Left ventricle myocardium inferior (tissue), 1 donor: ENCODE data around the gene PDIA6. TPM values are rescaled to one million over a fixed set of nuclear protein-coding genes. Genes with fewer than 3 reads are reported as not detected.
"Not testable (repeated sequence)": the region's sequence is repeated elsewhere in the genome, so short reads cannot be mapped to it uniquely, and the experiment has no call there.

Source experiments
- DNase-seq: peaks from one replicate; pipeline ENCODE4 v3.0.0-alpha.2; 2020
- H3K27ac ChIP-seq: fragments of 200-600 bp; replicated peaks from 2 replicates; pipeline ENCODE4 v1.8.0; 2021
- H3K27me3 ChIP-seq: fragments of 200-600 bp; 2 replicates; pipeline ENCODE4 v1.8.0; 2021; ENCODE audit warnings: low read depth
- H3K36me3 ChIP-seq: fragments of 200-600 bp; 2 replicates; pipeline ENCODE4 v1.8.0; 2021
- H3K4me1 ChIP-seq: fragments of 200-600 bp; 2 replicates; pipeline ENCODE4 v1.8.0; 2021
- H3K4me3 ChIP-seq: fragments of 200-600 bp; 2 replicates; pipeline ENCODE4 v1.8.0; 2021; ENCODE audit warnings: mild to moderate bottlenecking, moderate library complexity
- H3K9me3 ChIP-seq: fragments of 200-600 bp; replicated peaks from 2 replicates; pipeline ENCODE4 v1.8.0; 2021
- CTCF ChIP-seq: fragments of 200-600 bp; IDR thresholded peaks from 2 replicates; pipeline ENCODE4 v1.8.0; 2021; ENCODE audit warnings: antibody characterized with exemption, mild to moderate bottlenecking, borderline replicate concordance
- intact Hi-C: fragments of 100-400 bp; cut with micrococcal nuclease; formaldehyde crosslinking; loops from one replicate; pipeline ENCODE4 v1.11.0; 2022
- total RNA-seq: library from RNA; stranded (reverse); fragmentation: NEBNext Ultra II Directional; extraction: Animal tissue kit (Norgen Biotek cat#: 25700); gene quantifications from one replicate; pipeline ENCODE4 v1.2.1, GENCODE V29; 2021
- donor health status: DM: no; HTN: yes; CAD: no; lungs with severe emphysema.

PDIA6 gene
- total RNA-seq, 1 donor from 2014 or later: 107 TPM

- intact Hi-C loops: no loop called here
- no peaks in the 10 kb centered on the region for H3K27me3 ChIP-seq
- H3K4me3 ChIP-seq: no peak overlapping the region
- no peaks in the 10 kb centered on the region for H3K36me3 ChIP-seq
- H3K9me3 ChIP-seq: no peaks in the 10 kb centered on the region
- no peak for DNase-seq
- TF ChIP-seq CTCF: no peak
- H3K27ac ChIP-seq: peak overlapping the region; percentile 73
- H3K4me1 ChIP-seq: peaks cover 52% of the 10 kb centered on the region
These were observed 1.6 kb upstream of the PDIA6 start for GRCh38 chr2:10814142-10814541.

- DNase-seq, H3K9me3 ChIP-seq, H3K36me3 ChIP-seq, intact Hi-C loops, H3K27me3 ChIP-seq: not testable (repeated sequence)
- Histone ChIP-seq H3K4me1 (peaks cover 59% of the 10 kb centered on the region), H3K27ac (peak overlapping the region; percentile 91), H3K4me3 (peak overlapping the region; percentile 73)
These were observed 866 bp upstream of the PDIA6 start for GRCh38 chr2:10813163-10814138.

GRCh38 chr2:10811517-10811916, 1.1 kb downstream of the PDIA6 start:
- intact Hi-C loops: no loop called here
- TF ChIP-seq CTCF: no peak
- peaks cover 9% of the 10 kb centered on the region for H3K36me3 ChIP-seq
- H3K9me3 ChIP-seq: no peaks in the 10 kb centered on the region
- peak overlapping the region; percentile 73 for H3K4me3 ChIP-seq
- H3K27me3 ChIP-seq: no peaks in the 10 kb centered on the region
- DNase-seq: no peak
- H3K4me1 ChIP-seq: peaks cover 76% of the 10 kb centered on the region
- peak overlapping the region; percentile 91 for H3K27ac ChIP-seq

GRCh38 chr2:10810202-10811161, 2.1 kb downstream of the PDIA6 start:
- H3K4me1 ChIP-seq: peaks cover 76% of the 10 kb centered on the region
- TF ChIP-seq CTCF: no peak
- DNase-seq: no peak
- intact Hi-C loops: no loop called here
- H3K9me3 ChIP-seq: no peaks in the 10 kb centered on the region
- H3K36me3 ChIP-seq: peaks cover 9% of the 10 kb centered on the region
- H3K27me3 ChIP-seq: no peaks in the 10 kb centered on the region
- peak overlapping the region; percentile 16 for H3K27ac ChIP-seq
- H3K4me3 ChIP-seq: peak overlapping the region; percentile 73

GRCh38 chr2:10806543-10806942, 6.0 kb downstream of the PDIA6 start:
- no peak for DNase-seq
- Histone ChIP-seq H3K27me3 (no peaks in the 10 kb centered on the region), H3K27ac (no peak overlapping the region), H3K4me3 (no peak overlapping the region), H3K9me3 (no peaks in the 10 kb centered on the region), H3K36me3 (peaks cover 22% of the 10 kb centered on the region), H3K4me1 (peaks cover 61% of the 10 kb centered on the region)
- TF ChIP-seq CTCF: no peak
- intact Hi-C loops: no loop called here

- H3K27ac ChIP-seq, intact Hi-C loops, DNase-seq, H3K27me3 ChIP-seq, H3K9me3 ChIP-seq, H3K4me3 ChIP-seq: not testable (repeated sequence)
- Histone ChIP-seq H3K36me3 (peaks cover 28% of the 10 kb centered on the region), H3K4me1 (peaks cover 55% of the 10 kb centered on the region)
These were observed 6.6 kb downstream of the PDIA6 start for GRCh38 chr2:10805990-10806389.
